ENCODE data around the gene CCDC88B. TPM values are rescaled to one million over a fixed set of nuclear protein-coding genes. Genes with fewer than 3 reads are reported as not detected.

Gene CCDC88B
- total RNA-seq, 1 experiment from 2014 or later = 3.6 TPM

DNA sequence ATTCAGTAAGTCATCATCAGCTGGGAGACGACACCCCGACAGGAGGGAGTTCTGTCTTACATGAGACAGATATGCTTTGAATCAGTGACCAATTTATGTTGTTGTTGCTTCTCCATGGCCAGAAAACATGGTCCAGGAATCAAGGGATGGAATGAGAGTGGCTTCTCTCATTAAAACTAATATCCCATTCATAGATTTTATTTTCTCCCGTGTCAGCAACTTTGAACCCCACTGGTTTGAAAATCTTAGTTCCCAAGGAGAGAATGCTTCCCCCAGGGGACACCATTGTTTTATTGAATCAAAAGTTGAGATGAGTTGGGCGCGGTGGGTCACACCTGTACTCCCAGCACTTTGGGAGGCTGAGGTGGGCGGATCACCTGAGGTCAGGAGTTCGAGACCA lies 61.8 kb downstream of the CCDC88B start:
- H3K27me3 ChIP-seq (replicated peaks; ENCODE audit: control insufficient read depth, insufficient read depth, low read length) = no peaks in the 10 kb centered on the region
- H3K27me3 Mint-ChIP-seq (ENCODE audit: insufficient read depth, unreplicated experiment) = no peaks in the 10 kb centered on the region
- ChIA-PET CTCF (no interaction called here), POLR2A (no interaction called here)
- peaks cover 18% of the 10 kb centered on the region for H3K36me3 Mint-ChIP-seq (ENCODE audit: insufficient read depth, unreplicated experiment)
- H3K4me1 ChIP-seq = peaks cover 33% of the 10 kb centered on the region
- no peak for DNase-seq
- BruUV-seq (replicated peaks) = no TSS peak
- peaks cover 14% of the 10 kb centered on the region for H3K9me3 Mint-ChIP-seq (ENCODE audit: unreplicated experiment)
- intact Hi-C loops (cut with micrococcal nuclease; ENCODE audit: unreplicated experiment) = no loop called here
- no peak overlapping the region for H3K4me3 Mint-ChIP-seq (ENCODE audit: unreplicated experiment)
- H3K4me1 Mint-ChIP-seq (ENCODE audit: low read depth, unreplicated experiment) = peaks cover 25% of the 10 kb centered on the region
- H3K27ac Mint-ChIP-seq (ENCODE audit: unreplicated experiment) = no peak overlapping the region
- H3K4me3 ChIP-seq (ENCODE audit: low read depth, low read length) = no peak overlapping the region
- H3K9me3 ChIP-seq = peaks cover 9% of the 10 kb centered on the region; the same call in 1 of the 2 replicates
- TF ChIP-seq, protein P1, sequence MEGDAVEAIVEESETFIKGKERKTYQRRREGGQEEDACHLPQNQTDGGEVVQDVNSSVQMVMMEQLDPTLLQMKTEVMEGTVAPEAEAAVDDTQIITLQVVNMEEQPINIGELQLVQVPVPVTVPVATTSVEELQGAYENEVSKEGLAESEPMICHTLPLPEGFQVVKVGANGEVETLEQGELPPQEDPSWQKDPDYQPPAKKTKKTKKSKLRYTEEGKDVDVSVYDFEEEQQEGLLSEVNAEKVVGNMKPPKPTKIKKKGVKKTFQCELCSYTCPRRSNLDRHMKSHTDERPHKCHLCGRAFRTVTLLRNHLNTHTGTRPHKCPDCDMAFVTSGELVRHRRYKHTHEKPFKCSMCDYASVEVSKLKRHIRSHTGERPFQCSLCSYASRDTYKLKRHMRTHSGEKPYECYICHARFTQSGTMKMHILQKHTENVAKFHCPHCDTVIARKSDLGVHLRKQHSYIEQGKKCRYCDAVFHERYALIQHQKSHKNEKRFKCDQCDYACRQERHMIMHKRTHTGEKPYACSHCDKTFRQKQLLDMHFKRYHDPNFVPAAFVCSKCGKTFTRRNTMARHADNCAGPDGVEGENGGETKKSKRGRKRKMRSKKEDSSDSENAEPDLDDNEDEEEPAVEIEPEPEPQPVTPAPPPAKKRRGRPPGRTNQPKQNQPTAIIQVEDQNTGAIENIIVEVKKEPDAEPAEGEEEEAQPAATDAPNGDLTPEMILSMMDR (IDR thresholded peaks at IDR 0.05; ENCODE audit: insufficient read depth in 1 of 2, low read depth in 1 of 2, low read length in 1 of 2, severe bottlenecking in 1 of 2, unreplicated experiment in 1 of 2) = no peak
- no peaks in the 10 kb centered on the region for H3K36me3 ChIP-seq (ENCODE audit: control insufficient read depth, insufficient read depth, low read length)

DNA sequence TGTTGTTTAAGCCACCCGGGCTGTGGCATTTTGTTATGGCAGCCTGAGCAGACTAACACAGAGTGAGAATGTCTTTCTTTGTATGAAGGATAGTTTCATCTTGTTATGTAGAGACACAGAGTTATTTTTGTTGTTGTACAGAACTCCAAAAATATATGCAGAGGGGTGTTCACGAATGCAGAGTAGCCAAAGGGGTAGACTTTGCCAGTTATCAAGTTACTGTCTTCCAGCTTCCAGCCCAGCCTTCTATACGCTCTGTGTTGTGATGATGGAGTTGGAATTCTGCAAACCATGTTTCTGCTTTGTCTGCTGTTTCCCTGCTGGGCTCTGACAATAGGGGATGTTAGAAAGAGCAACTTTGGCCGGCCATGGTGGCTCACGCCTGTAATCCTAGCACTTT lies 63.1 kb downstream of the CCDC88B start:
- Mint-ChIP-seq H3K27ac (ENCODE audit: unreplicated experiment) (peak overlapping the region; percentile 20), H3K36me3 (ENCODE audit: insufficient read depth, unreplicated experiment) (peaks cover 21% of the 10 kb centered on the region), H3K9me3 (ENCODE audit: unreplicated experiment) (peaks cover 14% of the 10 kb centered on the region), H3K4me1 (ENCODE audit: low read depth, unreplicated experiment) (peaks cover 34% of the 10 kb centered on the region), H3K4me3 (ENCODE audit: unreplicated experiment) (no peak overlapping the region), H3K27me3 (ENCODE audit: insufficient read depth, unreplicated experiment) (no peaks in the 10 kb centered on the region)
- POLR2A ChIA-PET = no interaction called here
- Histone ChIP-seq H3K4me3 (ENCODE audit: low read depth, low read length) (no peak overlapping the region), H3K27me3 (replicated peaks; ENCODE audit: control insufficient read depth, insufficient read depth, low read length) (no peaks in the 10 kb centered on the region), H3K9me3 (peaks cover 9% of the 10 kb centered on the region; the same call in 1 of the 2 replicates), H3K4me1 (peaks cover 39% of the 10 kb centered on the region), H3K36me3 (ENCODE audit: control insufficient read depth, insufficient read depth, low read length) (no peaks in the 10 kb centered on the region)
- CTCF ChIA-PET = no interaction called here
- DNase-seq = no peak
- intact Hi-C loops (cut with micrococcal nuclease; ENCODE audit: unreplicated experiment) = no loop called here
- TF ChIP-seq, protein P1 (IDR thresholded peaks at IDR 0.05; ENCODE audit: insufficient read depth in 1 of 2, low read depth in 1 of 2, low read length in 1 of 2, severe bottlenecking in 1 of 2, unreplicated experiment in 1 of 2) = no peak
- BruUV-seq (replicated peaks) = no TSS peak

DNA sequence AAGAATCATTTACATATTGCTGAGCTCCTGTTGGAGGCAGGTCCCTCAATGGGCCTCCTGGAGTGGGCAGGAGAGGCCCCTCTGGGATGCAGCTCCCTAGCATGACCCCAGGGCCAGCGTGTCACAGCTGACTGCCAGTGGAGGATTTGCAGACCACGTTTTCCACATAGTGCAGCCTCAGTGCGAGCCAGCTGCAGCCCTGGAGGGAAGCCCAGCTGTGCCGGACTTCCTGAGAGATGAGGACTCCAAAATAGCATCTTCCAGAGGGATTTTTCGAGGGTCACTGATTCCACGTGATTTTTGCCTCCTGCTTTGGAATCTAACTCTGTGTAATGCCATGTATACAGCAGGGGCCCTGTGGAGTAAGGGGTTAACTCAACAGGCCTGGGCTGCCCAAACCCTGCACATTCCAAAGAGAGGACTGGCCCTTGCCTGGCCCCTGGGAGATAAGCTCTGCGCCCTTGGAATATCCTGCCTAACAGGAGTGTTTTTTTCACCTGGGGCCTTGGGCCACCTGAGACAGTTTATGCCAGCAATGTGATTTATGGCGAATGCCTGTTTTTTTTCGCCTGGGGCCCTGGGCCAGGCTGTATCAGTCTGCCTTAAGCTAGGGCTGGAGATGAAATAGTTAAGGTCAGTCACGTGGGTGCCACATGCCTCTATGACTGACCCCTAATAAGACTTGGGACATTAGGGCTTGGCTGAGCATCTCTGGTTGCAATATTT lies 66.4 kb downstream of the CCDC88B start:
- intact Hi-C loops (cut with micrococcal nuclease; ENCODE audit: unreplicated experiment) = loop anchor here (1.0 to 5.0 kb wide), 6 partner anchors 21 to 89 kb away; partner anchors contain the start of genes PRDX5 and TRMT112
- Histone ChIP-seq H3K27me3 (replicated peaks; ENCODE audit: control insufficient read depth, insufficient read depth, low read length) (no peaks in the 10 kb centered on the region), H3K4me3 (ENCODE audit: low read depth, low read length) (no peak overlapping the region), H3K4me1 (peaks cover 52% of the 10 kb centered on the region), H3K9me3 (peaks cover 9% of the 10 kb centered on the region; the same call in 1 of the 2 replicates), H3K36me3 (ENCODE audit: control insufficient read depth, insufficient read depth, low read length) (no peaks in the 10 kb centered on the region)
- H3K9me3 Mint-ChIP-seq (ENCODE audit: unreplicated experiment) = peaks cover 14% of the 10 kb centered on the region
- peak overlapping the region; percentile 97 for H3K27ac Mint-ChIP-seq (ENCODE audit: unreplicated experiment)
- H3K27me3 Mint-ChIP-seq (ENCODE audit: insufficient read depth, unreplicated experiment) = no peaks in the 10 kb centered on the region
- TF ChIP-seq, protein P1 (IDR thresholded peaks at IDR 0.05; ENCODE audit: insufficient read depth in 1 of 2, low read depth in 1 of 2, low read length in 1 of 2, severe bottlenecking in 1 of 2, unreplicated experiment in 1 of 2) = no peak
- no peak overlapping the region for H3K4me3 Mint-ChIP-seq (ENCODE audit: unreplicated experiment)
- CTCF ChIA-PET = interaction anchor here (0.6 to 3.3 kb wide), 16 partner anchors 21 to 337 kb away, joined by 3 to 22 read pairs (median 4); partner anchors contain the start of genes PRDX5, RASGRP2 and TRMT112
- POLR2A ChIA-PET = interaction anchor here (0.5 to 2.0 kb wide), 7 partner anchors 10 to 372 kb away, joined by 3 to 15 read pairs (median 4); partner anchors contain the start of genes PRDX5, SF1 and TRMT112
- BruUV-seq (replicated peaks) = no TSS peak
- H3K36me3 Mint-ChIP-seq (ENCODE audit: insufficient read depth, unreplicated experiment) = peaks cover 21% of the 10 kb centered on the region
- H3K4me1 Mint-ChIP-seq (ENCODE audit: low read depth, unreplicated experiment) = peaks cover 53% of the 10 kb centered on the region
- DNase-seq = peak; percentile 97 to 99

Small RNA genes within 50 kb of the gene (microRNA-seq; reads per million reads assigned to microRNA genes)
- gene MIR1237 (8.5 reads per million, percentile 46 among the genes with 10 or more reads in this experiment), gene MIR7155 (not detected)

Other genes starting within 250 kb of the CCDC88B start
- 24.0 and 29.6 TPM in 2 replicates for gene MACROD1, start 174.1 kb upstream of the CCDC88B start, total RNA-seq (2022)
- gene STIP1, start 154.0 kb upstream of the CCDC88B start, total RNA-seq (2022) = 293 and 297 TPM in 2 replicates
- 3.3 and 4.3 TPM in 2 replicates for gene FERMT3, start 133.5 kb upstream of the CCDC88B start, total RNA-seq (2022)
- 32.1 and 36.8 TPM in 2 replicates for gene TRPT1, start 114.0 kb upstream of the CCDC88B start, total RNA-seq (2022)
- gene NUDT22, start 113.9 kb upstream of the CCDC88B start, total RNA-seq (2022) = 31.9 and 33.4 TPM in 2 replicates
- gene DNAJC4, start 109.7 kb upstream of the CCDC88B start, total RNA-seq (2022) = 22.3 and 22.9 TPM in 2 replicates
- 60.6 and 61.7 TPM in 2 replicates for gene VEGFB, start 105.6 kb upstream of the CCDC88B start, total RNA-seq (2022)
- 70.2 and 76.8 TPM in 2 replicates for gene FKBP2, start 99.1 kb upstream of the CCDC88B start, total RNA-seq (2022)
- 162 and 185 TPM in 2 replicates for gene PPP1R14B, start 93.3 kb upstream of the CCDC88B start, total RNA-seq (2022)
- 37.5 and 40.6 TPM in 2 replicates for gene PLCB3, start 88.7 kb upstream of the CCDC88B start, total RNA-seq (2022)
- 50.5 and 51.6 TPM in 2 replicates for gene BAD, start 55.5 kb upstream of the CCDC88B start, total RNA-seq (2022)
- gene GPR137, start 54.4 kb upstream of the CCDC88B start, total RNA-seq (2022) = 52.2 and 58.5 TPM in 2 replicates
- not detected in 2 replicates for gene KCNK4, start 48.9 kb upstream of the CCDC88B start, total RNA-seq (2022)
- 12.8 and 16.7 TPM in 2 replicates for gene CATSPERZ, start 39.8 kb upstream of the CCDC88B start, total RNA-seq (2022)
- gene ESRRA, start 34.7 kb upstream of the CCDC88B start, total RNA-seq (2022) = 66.9 and 71.7 TPM in 2 replicates
- gene TRMT112, start 22.6 kb upstream of the CCDC88B start, total RNA-seq (2022) = 235 and 246 TPM in 2 replicates
- 269 and 306 TPM in 2 replicates for gene PRDX5, start 22.1 kb upstream of the CCDC88B start, total RNA-seq (2022)
- gene RPS6KA4, start 19.0 kb downstream of the CCDC88B start, total RNA-seq (2022) = 95.7 and 98.6 TPM in 2 replicates
- 9.1 and 11.2 TPM in 2 replicates for gene SLC22A11, start 215.7 kb downstream of the CCDC88B start, total RNA-seq (2022)

Measured in Caco-2 (cell line).